Stomach (tissue), 4 donors: ENCODE measurements around the gene TMEM121B.

Experiments
- CTCF ChIP-seq, 7 experiments: fragments of 450-650 bp in 4 of 7; fragments of 200-600 bp in 3 of 7; sonication (generic) in 3 of 7; IDR thresholded peaks; one replicate each; pipeline ENCODE4 v1.5.1; 2016 to 2019; ENCODE audit warnings: antibody characterized with exemption in 7 of 7, control low read depth in 2 of 7, mild to moderate bottlenecking in 1 of 7
- EP300 ChIP-seq: sonication (generic); formaldehyde crosslinking; IDR thresholded peaks from one replicate; pipeline ENCODE4 v1.6.1; 2017; ENCODE audit warnings: antibody characterized with exemption
- POLR2A ChIP-seq, 4 donors: fragments of 450-650 bp; IDR thresholded peaks; one replicate each; pipeline ENCODE4 v1.6.1; 2016; ENCODE audit warnings: antibody characterized with exemption in 4 of 4, control low read depth in 2 of 4, mild to moderate bottlenecking in 1 of 4, moderate library complexity in 1 of 4
- POLR2AphosphoS5 ChIP-seq, 3 donors: sonication (generic); formaldehyde crosslinking; IDR thresholded peaks; one replicate each; pipeline ENCODE4 v1.6.1; 2016; ENCODE audit warnings: antibody characterized with exemption in 3 of 3

DNA sequence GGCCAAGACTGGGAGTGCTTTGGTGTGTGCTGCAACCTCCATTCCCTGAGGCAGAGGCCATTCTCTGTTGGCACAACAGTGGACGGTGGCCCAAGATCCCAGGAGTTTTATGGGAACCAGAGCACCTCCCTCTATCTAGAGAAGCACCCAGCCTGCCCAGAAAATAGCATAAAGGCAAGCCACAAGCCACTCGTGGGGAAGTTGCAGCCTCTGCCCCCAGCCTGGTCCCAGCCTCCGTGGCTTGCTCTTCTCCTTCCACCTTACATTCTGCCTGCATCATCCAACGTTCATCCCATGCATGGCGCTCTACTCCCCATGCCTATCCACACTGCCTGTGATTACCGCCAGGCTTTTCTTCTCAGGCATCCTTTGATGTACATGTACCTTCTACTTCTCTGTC, 20.5 kb downstream of the TMEM121B start:
- TF ChIP-seq POLR2A (IDR thresholded peaks at IDR 0.05) (no peak), CTCF (IDR thresholded peaks at IDR 0.05) (no peak), POLR2AphosphoS5 (IDR thresholded peaks at IDR 0.05) (no peak), EP300 (no peak)
